B cell (primary cell): ENCODE measurements around the gene DDR2.

Experiments
- CTCF ChIP-seq: fragments of 200-600 bp; IDR thresholded peaks from one replicate; pipeline ENCODE4 v1.8.0; 2022; ENCODE audit warnings: antibody characterized with exemption, mild to moderate bottlenecking
- EZH2 ChIP-seq: IDR thresholded peaks from 2 replicates; pipeline ENCODE4 v1.6.1; 2012; ENCODE audit warnings: borderline replicate concordance, low read depth, mild to moderate bottlenecking, moderate library complexity, low read length; ENCODE audit not compliant: insufficient read depth, poor library complexity, severe bottlenecking

GRCh38 chr1:162701286-162701685 is 69.0 kb downstream of the DDR2 start:
- TF ChIP-seq CTCF, result no peak
- TF ChIP-seq EZH2, result no peak
